ENCODE data around the gene PTPN1. TPM values are rescaled to one million over a fixed set of nuclear protein-coding genes. Genes with fewer than 3 reads are reported as not detected.

The PTPN1 gene
- total RNA-seq, 2 experiments from 2014 or later = 80.6 to 83.4 TPM

GRCh38 chr20:50522053-50522674 lies 12.0 kb downstream of the PTPN1 start:
- ChIA-PET POLR2A (interaction anchor here (1.8 to 2.7 kb wide), 2 partner anchors 9 to 11 kb away, joined by 3 to 13 read pairs; partner anchors contain the start of gene PTPN1), CTCF (interaction anchor here (0.6 to 2.1 kb wide), 3 partner anchors 32 to 54 kb away, joined by 3 to 5 read pairs (median 4); no protein-coding TSS in a partner anchor)
- H3K36me3 Mint-ChIP-seq = peaks cover 27% of the 10 kb centered on the region
- H3K27me3 Mint-ChIP-seq = no peaks in the 10 kb centered on the region
- H3K27ac Mint-ChIP-seq = peak overlapping the region; percentile 98
- no peaks in the 10 kb centered on the region for H3K9me3 Mint-ChIP-seq
- no peak overlapping the region for H3K4me3 Mint-ChIP-seq
- intact Hi-C loops (cut with micrococcal nuclease) = loop anchor here (5.0 kb wide), 1 partner anchor 540 kb away; no protein-coding TSS in a partner anchor
- DNase-seq = no peak
- peaks cover 70% of the 10 kb centered on the region for H3K4me1 Mint-ChIP-seq (ENCODE audit: low read depth)

- Mint-ChIP-seq H3K4me1 (ENCODE audit: low read depth) (peaks cover 56% of the 10 kb centered on the region), H3K4me3 (peak overlapping the region; percentile 3), H3K27ac (peak overlapping the region; percentile 80), H3K9me3 (no peaks in the 10 kb centered on the region), H3K36me3 (peaks cover 25% of the 10 kb centered on the region), H3K27me3 (no peaks in the 10 kb centered on the region)
- intact Hi-C loops (cut with micrococcal nuclease) = loop anchor here (5.0 kb wide), 1 partner anchor 539 kb away; no protein-coding TSS in a partner anchor
- ChIA-PET POLR2A (interaction anchor here (1.0 to 2.1 kb wide), 3 partner anchors 12 to 38 kb away, joined by 3 to 7 read pairs (median 5); partner anchors contain the start of gene PTPN1), CTCF (interaction anchor here (0.6 to 1.1 kb wide), 3 partner anchors 19 to 47 kb away, joined by 3 read pairs; no protein-coding TSS in a partner anchor)
- DNase-seq = no peak
These were observed 13.5 kb downstream of the PTPN1 start for GRCh38 chr20:50523552-50524167.

GRCh38 chr20:50525681-50526080 lies 15.5 kb downstream of the PTPN1 start:
- peaks cover 24% of the 10 kb centered on the region for H3K36me3 Mint-ChIP-seq
- no peak overlapping the region for H3K27ac Mint-ChIP-seq
- POLR2A ChIA-PET = interaction anchor here (1.2 to 1.7 kb wide), 3 partner anchors 9 to 39 kb away, joined by 4 to 6 read pairs (median 4); partner anchors contain the start of gene PTPN1
- no peak overlapping the region for H3K4me3 Mint-ChIP-seq
- H3K27me3 Mint-ChIP-seq = no peaks in the 10 kb centered on the region
- no peak for DNase-seq
- H3K9me3 Mint-ChIP-seq = no peaks in the 10 kb centered on the region
- CTCF ChIA-PET = interaction anchor here (1.2 to 1.5 kb wide), 2 partner anchors 12 to 44 kb away, joined by 4 read pairs; no protein-coding TSS in a partner anchor
- intact Hi-C loops (cut with micrococcal nuclease) = no loop called here
- H3K4me1 Mint-ChIP-seq (ENCODE audit: low read depth) = peaks cover 47% of the 10 kb centered on the region

- CTCF ChIA-PET = interaction anchor here (1.2 to 1.5 kb wide), 2 partner anchors 11 to 44 kb away, joined by 4 read pairs; no protein-coding TSS in a partner anchor
- Mint-ChIP-seq H3K4me3 (no peak overlapping the region), H3K27ac (no peak overlapping the region), H3K27me3 (no peaks in the 10 kb centered on the region), H3K9me3 (no peaks in the 10 kb centered on the region), H3K36me3 (peaks cover 24% of the 10 kb centered on the region), H3K4me1 (ENCODE audit: low read depth) (peaks cover 47% of the 10 kb centered on the region)
- POLR2A ChIA-PET = interaction anchor here (1.3 to 1.7 kb wide), 2 partner anchors 10 to 17 kb away, joined by 3 to 6 read pairs; partner anchors contain the start of gene PTPN1
- no peak for DNase-seq
- intact Hi-C loops (cut with micrococcal nuclease) = no loop called here
These were observed 16.3 kb downstream of the PTPN1 start for GRCh38 chr20:50526403-50526989.

GRCh38 chr20:50527068-50527605 lies 17.0 kb downstream of the PTPN1 start:
- intact Hi-C loops (cut with micrococcal nuclease) = no loop called here
- ChIA-PET CTCF (no interaction called here), POLR2A (interaction anchor here (1.3 to 1.7 kb wide), 2 partner anchors 11 to 17 kb away, joined by 3 to 6 read pairs; partner anchors contain the start of gene PTPN1)
- Mint-ChIP-seq H3K4me1 (ENCODE audit: low read depth) (peaks cover 47% of the 10 kb centered on the region), H3K9me3 (no peaks in the 10 kb centered on the region), H3K27ac (no peak overlapping the region), H3K36me3 (peaks cover 19% of the 10 kb centered on the region), H3K4me3 (no peak overlapping the region), H3K27me3 (no peaks in the 10 kb centered on the region)
- no peak for DNase-seq

GRCh38 chr20:50528129-50528528 lies 17.9 kb downstream of the PTPN1 start:
- no peaks in the 10 kb centered on the region for H3K9me3 Mint-ChIP-seq
- H3K27me3 Mint-ChIP-seq = no peaks in the 10 kb centered on the region
- intact Hi-C loops (cut with micrococcal nuclease) = loop anchor here (1.0 kb wide), 1 partner anchor 8 kb away; no protein-coding TSS in a partner anchor
- peaks cover 16% of the 10 kb centered on the region for H3K36me3 Mint-ChIP-seq
- no peak overlapping the region for H3K4me3 Mint-ChIP-seq
- H3K27ac Mint-ChIP-seq = peak overlapping the region; percentile 83
- ChIA-PET CTCF (no interaction called here), POLR2A (interaction anchor here (1.0 to 1.3 kb wide), 2 partner anchors 12 to 23 kb away, joined by 3 read pairs; no protein-coding TSS in a partner anchor)
- DNase-seq = peak; percentile 45
- H3K4me1 Mint-ChIP-seq (ENCODE audit: low read depth) = peaks cover 49% of the 10 kb centered on the region

- intact Hi-C loops (cut with micrococcal nuclease) = loop anchor here (1.0 kb wide), 1 partner anchor 9 kb away; no protein-coding TSS in a partner anchor
- H3K9me3 Mint-ChIP-seq = no peaks in the 10 kb centered on the region
- H3K27me3 Mint-ChIP-seq = no peaks in the 10 kb centered on the region
- POLR2A ChIA-PET = interaction anchor here (0.7 to 1.2 kb wide), 3 partner anchors 12 to 32 kb away, joined by 3 to 5 read pairs (median 4); no protein-coding TSS in a partner anchor
- peak overlapping the region; percentile 83 for H3K27ac Mint-ChIP-seq
- DNase-seq = no peak
- CTCF ChIA-PET = interaction anchor here (0.6 to 1.3 kb wide), 5 partner anchors 17 to 58 kb away, joined by 3 to 6 read pairs (median 3); no protein-coding TSS in a partner anchor
- peaks cover 12% of the 10 kb centered on the region for H3K36me3 Mint-ChIP-seq
- peaks cover 49% of the 10 kb centered on the region for H3K4me1 Mint-ChIP-seq (ENCODE audit: low read depth)
- H3K4me3 Mint-ChIP-seq = no peak overlapping the region
These were observed 18.7 kb downstream of the PTPN1 start for GRCh38 chr20:50528804-50529351.

DNA sequence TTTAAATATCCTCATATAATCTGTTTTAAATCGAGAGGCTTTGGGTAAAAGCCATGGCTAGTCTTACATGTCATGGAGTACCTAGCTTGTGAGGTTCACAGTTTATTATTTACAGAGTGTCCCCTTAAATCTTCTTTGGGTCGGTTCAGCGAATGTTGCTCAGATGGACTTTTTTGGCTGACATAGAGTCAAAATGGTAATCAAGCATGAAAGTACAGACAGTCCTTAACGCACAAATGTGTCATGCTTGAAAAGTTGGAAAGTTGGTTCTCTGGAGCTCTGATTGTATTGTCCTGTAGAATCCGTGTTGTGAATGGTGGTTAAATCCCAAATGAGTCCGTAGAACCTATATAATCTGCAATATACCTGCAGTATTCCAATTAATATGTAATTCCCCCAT lies 22.0 kb downstream of the PTPN1 start:
- no peak for DNase-seq
- Mint-ChIP-seq H3K27ac (no peak overlapping the region), H3K4me3 (no peak overlapping the region), H3K4me1 (ENCODE audit: low read depth) (peaks cover 67% of the 10 kb centered on the region), H3K36me3 (peaks cover 11% of the 10 kb centered on the region), H3K27me3 (no peaks in the 10 kb centered on the region), H3K9me3 (no peaks in the 10 kb centered on the region)
- intact Hi-C loops (cut with micrococcal nuclease) = no loop called here
- ChIA-PET POLR2A (interaction anchor here (0.7 to 1.0 kb wide), 3 partner anchors 17 to 30 kb away, joined by 4 to 6 read pairs (median 4); no protein-coding TSS in a partner anchor), CTCF (no interaction called here)

DNA sequence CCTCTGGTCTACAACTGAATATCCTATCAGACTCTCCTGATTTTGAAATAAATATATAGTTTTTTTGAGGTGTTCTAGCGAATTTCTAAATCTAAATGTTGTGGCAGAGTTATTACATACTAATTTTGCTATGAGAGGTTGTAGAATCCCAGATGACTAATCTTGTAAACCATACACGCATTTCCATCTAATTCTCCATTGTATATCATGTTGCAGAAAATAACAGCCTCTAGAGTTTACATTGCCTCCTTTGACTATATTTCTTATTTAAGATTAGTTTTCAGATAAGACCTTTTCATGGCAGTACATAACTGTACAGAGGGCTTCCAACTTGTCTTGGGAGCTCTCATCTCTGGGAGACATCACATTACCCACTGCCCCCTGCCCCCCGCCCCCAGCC lies 22.9 kb downstream of the PTPN1 start:
- POLR2A ChIA-PET = interaction anchor here (0.7 to 0.9 kb wide), 3 partner anchors 9 to 20 kb away, joined by 3 to 6 read pairs (median 3); no protein-coding TSS in a partner anchor
- Mint-ChIP-seq H3K36me3 (peaks cover 11% of the 10 kb centered on the region), H3K9me3 (no peaks in the 10 kb centered on the region), H3K27me3 (no peaks in the 10 kb centered on the region), H3K27ac (no peak overlapping the region), H3K4me3 (no peak overlapping the region), H3K4me1 (ENCODE audit: low read depth) (peaks cover 76% of the 10 kb centered on the region)
- no peak for DNase-seq
- CTCF ChIA-PET = interaction anchor here (1.2 kb wide), 1 partner anchor 55 kb away, joined by 3 read pairs; no protein-coding TSS in a partner anchor
- intact Hi-C loops (cut with micrococcal nuclease) = no loop called here

GRCh38 chr20:50533464-50533863 lies 23.3 kb downstream of the PTPN1 start:
- no peak overlapping the region for H3K27ac Mint-ChIP-seq
- no peak for DNase-seq
- intact Hi-C loops (cut with micrococcal nuclease) = no loop called here
- no peak overlapping the region for H3K4me3 Mint-ChIP-seq
- peaks cover 11% of the 10 kb centered on the region for H3K36me3 Mint-ChIP-seq
- H3K4me1 Mint-ChIP-seq (ENCODE audit: low read depth) = peaks cover 80% of the 10 kb centered on the region
- POLR2A ChIA-PET = interaction anchor here (0.7 to 0.9 kb wide), 2 partner anchors 9 to 12 kb away, joined by 3 read pairs; no protein-coding TSS in a partner anchor
- no peaks in the 10 kb centered on the region for H3K9me3 Mint-ChIP-seq
- CTCF ChIA-PET = interaction anchor here (1.2 kb wide), 1 partner anchor 55 kb away, joined by 3 read pairs; no protein-coding TSS in a partner anchor
- no peaks in the 10 kb centered on the region for H3K27me3 Mint-ChIP-seq

DNA sequence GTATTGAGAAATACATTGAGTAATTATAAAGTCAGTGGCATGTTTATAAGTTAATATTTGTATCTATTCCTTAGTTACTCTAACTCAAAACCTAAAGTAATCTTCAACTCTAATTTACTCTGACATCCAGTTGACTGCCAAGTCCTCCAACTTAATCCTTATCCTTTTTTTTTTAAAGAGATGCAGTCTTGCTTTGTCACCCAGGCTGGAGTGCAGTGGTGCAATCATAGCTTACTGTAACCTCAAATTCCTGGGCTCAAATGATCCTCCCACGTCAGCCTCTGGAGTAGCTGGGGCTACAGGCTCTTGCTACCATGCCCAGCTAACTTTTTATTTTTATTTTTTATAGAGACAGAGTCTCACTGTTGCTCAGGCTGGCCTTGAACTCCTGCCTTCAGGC lies 24.4 kb downstream of the PTPN1 start:
- Mint-ChIP-seq H3K36me3 (peaks cover 7% of the 10 kb centered on the region), H3K4me1 (ENCODE audit: low read depth) (peaks cover 79% of the 10 kb centered on the region), H3K27ac (no peak overlapping the region), H3K9me3 (no peaks in the 10 kb centered on the region), H3K27me3 (no peaks in the 10 kb centered on the region), H3K4me3 (no peak overlapping the region)
- intact Hi-C loops (cut with micrococcal nuclease) = no loop called here
- POLR2A ChIA-PET = no interaction called here
- CTCF ChIA-PET = interaction anchor here (1.1 to 1.2 kb wide), 2 partner anchors 19 to 54 kb away, joined by 3 read pairs; no protein-coding TSS in a partner anchor
- DNase-seq = no peak
